IPS-NIHi7 (cell line): Measurements from ENCODE around the gene SMG9.
A peak's percentile ranks its signal among the peaks of the same experiment; 100 is the strongest.

ENCODE experiments used
- DNase-seq: peaks from one replicate; pipeline ENCODE4 v3.0.0; 2012; ENCODE audit warnings: mixed read lengths; ENCODE audit errors: extremely low spot score

The SMG9 gene

GRCh38 chr19:43725468-43725867 lies 29.3 kb downstream of the SMG9 start:
- DNase-seq = no peak

DNA sequence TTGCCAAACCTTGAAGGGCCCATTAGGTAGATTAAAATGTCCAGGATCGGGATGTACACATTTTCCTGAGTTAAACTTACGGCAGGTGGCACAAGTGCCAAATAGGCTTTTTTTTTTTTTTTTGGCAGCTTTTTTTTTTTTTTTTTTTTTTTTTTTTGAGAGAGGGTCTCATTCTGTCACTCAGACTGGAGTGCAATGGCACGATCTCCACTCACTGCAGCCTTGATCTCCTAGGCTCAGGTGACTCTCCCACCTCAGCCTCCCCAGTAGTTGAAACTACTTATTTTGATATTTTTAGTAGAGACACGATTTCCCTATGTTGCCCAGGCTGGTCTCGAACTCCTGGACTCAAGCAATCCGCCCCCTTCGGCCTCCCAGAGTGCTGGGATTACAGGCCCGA lies 29.9 kb downstream of the SMG9 start:
- DNase-seq = no peak

DNA sequence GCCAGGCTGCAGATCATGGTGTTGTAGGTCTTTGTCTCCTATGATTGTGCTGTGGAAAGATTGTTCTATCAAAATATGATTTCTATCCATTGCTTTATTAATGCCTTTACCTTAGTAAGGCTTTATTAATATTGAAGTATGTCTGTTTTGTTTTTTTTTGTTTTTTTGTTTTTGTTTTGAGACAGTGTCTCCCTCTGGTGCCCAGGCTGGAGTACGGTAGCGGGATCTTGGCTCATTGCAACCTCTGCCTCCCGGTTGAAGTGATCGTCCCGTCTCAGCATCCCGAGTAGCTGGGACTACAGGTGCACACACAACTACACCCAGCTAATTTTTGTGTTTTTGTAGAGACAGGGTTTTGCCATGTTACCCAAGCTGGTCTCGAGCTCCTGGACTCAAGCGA lies 31.2 kb downstream of the SMG9 start:
- no peak for DNase-seq

GRCh38 chr19:43721469-43722048 lies 33.2 kb downstream of the SMG9 start:
- DNase-seq = no peak

DNA sequence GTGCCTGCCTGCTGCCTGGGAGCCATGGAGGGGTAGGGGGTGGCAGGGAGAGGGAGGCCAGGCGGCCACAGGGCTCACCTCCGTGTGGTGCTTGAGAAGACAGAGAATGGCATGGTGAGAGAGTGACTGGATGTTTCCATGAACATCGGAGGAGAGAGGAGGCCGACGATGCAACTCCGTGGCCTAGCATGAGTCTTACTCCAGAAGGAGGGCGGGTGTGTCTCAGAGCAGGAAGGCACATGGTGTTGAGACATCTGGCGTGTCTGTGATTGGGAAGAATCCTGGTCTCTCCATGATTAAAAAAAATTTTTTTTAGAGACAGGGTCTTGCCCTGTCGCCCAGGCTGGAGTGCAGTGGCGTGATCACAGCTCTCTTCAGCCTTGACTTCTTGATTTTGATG lies 33.8 kb downstream of the SMG9 start:
- no peak for DNase-seq

DNA sequence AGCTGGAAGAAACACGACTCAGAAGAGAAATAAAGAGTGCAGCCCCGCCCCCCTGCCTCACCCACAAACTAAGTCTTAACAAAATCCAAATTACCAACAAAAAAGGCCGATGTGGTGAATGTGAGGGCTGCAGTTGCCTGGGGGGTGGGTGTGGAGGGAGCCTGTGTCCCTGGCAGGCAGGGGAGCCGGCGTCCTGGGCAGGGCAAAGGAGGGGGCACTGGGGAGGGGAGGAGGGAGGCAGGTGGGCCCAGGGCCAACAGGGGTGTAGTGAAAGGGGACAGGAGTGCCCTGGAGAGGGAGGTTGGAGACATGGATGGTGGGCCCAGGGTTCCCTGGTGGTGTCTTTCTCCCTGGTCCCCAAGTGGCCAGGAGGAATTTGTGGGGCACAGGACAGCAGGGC lies 34.8 kb downstream of the SMG9 start:
- DNase-seq = no peak

DNA sequence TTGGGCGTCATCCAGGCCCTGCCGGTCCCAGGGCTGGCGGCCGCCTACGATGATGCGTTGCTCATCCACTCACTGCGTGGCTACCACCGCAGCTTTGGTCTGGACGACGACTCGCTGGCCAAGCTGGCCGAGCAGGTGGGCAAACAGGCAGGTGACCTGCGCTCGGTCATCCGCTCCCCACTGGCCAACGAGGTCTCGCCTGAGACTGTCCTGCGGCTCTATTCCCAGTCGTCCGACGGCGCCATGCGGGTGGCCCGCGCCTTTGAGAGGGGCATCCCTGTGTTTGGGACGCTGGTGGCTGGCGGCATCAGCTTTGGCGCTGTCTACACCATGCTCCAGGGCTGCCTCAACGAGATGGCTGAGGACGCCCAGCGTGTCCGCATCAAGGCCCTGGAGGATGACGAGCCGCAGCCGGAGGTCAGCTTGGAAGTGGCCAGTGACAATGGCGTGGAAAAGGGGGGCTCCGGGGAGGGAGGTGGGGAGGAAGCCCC lies 35.3 kb downstream of the SMG9 start:
- DNase-seq = no peak

DNA sequence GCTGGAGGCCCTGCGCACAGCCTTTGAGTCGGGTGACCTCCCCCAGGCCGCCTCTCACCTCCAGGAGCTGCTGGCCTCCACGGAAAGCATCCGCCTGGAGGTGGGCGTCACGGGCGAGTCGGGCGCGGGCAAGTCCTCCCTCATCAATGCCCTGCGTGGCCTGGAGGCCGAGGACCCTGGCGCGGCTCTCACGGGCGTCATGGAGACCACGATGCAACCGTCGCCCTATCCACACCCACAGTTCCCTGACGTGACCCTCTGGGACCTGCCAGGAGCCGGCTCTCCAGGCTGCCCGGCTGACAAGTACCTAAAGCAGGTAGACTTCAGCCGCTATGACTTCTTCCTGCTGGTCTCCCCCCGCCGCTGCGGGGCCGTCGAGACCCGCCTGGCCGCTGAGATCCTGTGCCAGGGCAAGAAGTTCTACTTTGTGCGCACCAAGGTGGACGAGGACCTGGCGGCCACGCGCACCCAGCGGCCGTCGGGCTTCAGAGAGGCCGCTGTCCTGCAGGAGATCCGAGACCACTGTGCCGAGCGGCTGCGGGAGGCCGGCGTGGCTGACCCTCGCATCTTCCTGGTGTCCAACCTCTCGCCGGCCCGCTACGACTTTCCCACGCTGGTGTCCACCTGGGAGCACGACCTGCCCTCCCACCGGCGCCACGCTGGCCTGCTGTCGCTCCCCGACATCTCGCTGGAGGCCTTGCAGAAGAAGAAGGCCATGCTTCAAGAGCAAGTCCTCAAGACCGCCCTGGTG lies 36.0 kb downstream of the SMG9 start:
- DNase-seq = no peak

- DNase-seq = no peak
Observed at GRCh38 chr19:43715776-43716175, 39.0 kb downstream of the SMG9 start, which contains the start of gene IRGC. Gene IRGC (plus strand): TSS chr19:43716076. CDS start chr19:43718559, 2,483 bp downstream.

- no peak for DNase-seq
Observed at GRCh38 chr19:43713208-43713607, 41.6 kb downstream of the SMG9 start.

GRCh38 chr19:43711751-43712355 lies 42.9 kb downstream of the SMG9 start:
- no peak for DNase-seq

- DNase-seq = no peak
Observed at GRCh38 chr19:43708716-43709115, 46.0 kb downstream of the SMG9 start.

DNA sequence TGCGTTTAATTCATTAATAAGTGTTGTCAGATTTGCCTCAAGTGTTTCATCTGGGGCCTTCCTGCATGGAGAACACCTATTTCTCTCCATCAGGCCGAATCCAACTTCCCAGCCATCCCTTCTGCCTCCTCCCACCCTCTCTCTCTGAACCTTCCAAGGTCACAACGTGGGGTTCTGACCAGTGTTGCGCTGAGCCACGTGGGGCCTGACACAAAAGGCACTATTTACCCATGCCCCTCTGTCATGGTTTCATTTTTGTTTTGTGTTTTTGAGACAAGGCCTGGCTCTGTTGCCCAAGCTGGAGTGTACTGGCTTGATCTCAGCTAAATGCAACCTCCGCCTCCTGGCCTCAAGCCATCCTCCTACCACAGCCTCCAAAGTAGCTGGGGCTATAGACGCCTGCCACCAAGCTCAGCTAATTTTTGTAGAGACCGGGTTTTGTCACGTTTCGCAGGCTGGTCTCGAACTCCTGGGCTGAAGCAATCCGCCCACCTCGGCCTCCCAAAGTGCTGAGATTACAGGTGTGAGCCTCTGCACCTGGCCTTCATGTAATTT lies 47.5 kb downstream of the SMG9 start:
- DNase-seq = no peak

DNA sequence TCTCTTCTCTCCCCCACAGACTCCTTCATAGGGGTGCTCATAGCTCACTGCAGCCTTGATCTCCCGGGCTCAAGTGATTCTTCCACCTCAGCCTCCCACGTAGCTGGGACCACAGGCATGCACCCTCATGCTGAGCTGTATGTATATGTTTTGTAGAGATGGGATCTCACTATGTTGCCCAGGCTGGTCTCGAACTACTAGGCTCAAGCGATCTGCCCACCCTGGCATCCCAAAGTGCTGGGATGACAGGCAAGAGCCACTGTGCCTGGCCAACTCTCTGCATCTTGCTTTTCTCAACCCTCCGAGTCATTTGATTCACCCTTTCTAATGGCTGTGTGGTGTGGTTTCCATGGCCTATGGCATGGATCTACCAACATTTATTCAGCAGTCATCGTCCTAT lies 49.0 kb downstream of the SMG9 start:
- no peak for DNase-seq

GRCh38 chr19:43704002-43704705 lies 50.6 kb downstream of the SMG9 start:
- no peak for DNase-seq

DNA sequence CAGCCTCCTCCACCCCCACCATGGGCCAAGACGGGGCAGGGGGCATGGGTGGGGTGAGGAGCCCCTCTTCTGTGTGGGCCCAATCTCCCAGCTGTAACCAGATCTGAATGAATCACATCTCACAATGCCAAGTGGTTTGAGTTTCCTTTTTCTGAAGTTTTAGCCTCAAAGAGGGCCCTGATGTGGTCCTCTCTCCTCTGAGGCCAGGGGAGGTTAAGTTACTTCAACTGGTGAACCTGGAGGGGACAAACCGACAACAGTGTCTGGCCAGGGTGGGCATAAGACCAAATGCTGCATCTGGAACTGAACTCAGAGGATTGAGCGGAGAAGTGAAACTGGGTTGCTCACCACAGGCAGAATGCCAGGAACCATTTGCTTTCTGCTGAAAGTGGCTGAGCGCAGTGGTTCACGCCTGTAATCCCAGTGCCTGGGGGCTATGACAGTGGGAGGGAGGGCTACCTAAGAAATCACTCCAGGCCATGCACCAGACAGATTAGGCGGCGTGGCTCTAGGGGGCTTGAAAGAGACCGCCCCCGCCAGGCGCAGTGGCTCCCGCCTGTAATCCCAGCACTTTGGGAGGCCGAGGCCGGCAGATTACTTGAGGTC lies 54.3 kb downstream of the SMG9 start:
- DNase-seq = no peak

- peak; percentile 79 for DNase-seq
Observed at GRCh38 chr19:43699506-43700394, 55.0 kb downstream of the SMG9 start.

DNA sequence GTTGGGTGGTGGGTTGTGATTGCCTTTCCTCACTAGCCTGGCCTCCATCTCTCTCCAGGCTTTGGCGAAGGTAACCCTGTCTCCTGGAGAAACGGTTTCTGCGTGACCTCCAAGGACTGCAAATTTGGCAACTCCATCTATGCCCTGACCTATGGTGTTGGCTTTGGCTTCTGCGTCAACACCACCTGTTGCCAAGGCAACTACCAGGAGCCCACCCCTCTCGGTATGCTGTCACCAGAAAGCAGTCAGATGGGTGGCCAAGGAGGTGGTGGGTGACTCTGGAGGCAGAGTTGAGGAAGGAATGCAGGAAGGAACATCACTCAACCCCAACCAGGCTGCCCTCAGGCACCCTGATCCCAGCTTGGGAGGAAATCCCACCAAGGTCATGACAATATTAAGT lies 57.5 kb downstream of the SMG9 start:
- DNase-seq = no peak

DNA sequence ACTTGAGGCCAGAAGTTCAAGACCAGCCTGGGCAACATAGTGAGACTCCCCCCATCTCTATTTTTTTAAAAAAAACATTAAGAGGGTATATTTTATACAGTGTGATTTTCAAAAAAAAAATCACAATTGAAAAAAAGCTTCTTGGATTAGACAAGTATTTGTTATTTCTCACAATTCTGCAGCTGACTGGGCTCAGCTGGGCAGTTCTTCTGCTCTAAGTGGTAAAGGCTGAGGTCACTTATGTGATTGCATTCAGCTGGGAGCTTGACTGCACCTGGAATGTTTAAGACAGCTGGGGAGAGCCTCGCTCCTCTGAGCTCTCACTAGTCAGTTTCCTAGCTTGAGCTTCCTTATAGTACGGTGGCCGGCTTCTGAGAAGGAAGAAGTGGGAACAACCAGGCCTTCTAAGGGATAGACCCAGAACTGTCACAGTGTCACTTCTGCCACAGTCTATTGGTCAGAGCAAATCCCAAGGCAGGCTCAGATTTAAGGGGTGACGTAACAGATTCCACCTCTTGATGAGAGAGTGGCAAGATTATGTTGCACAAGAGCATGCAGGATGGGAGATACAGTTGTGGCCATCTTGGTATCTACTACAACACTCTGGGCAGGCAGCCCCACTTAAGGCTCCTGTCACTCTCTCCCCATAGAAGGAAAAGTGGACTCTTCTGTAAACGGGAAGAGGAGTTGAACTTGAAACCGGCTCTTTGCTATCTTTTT lies 58.6 kb downstream of the SMG9 start:
- no peak for DNase-seq

DNA sequence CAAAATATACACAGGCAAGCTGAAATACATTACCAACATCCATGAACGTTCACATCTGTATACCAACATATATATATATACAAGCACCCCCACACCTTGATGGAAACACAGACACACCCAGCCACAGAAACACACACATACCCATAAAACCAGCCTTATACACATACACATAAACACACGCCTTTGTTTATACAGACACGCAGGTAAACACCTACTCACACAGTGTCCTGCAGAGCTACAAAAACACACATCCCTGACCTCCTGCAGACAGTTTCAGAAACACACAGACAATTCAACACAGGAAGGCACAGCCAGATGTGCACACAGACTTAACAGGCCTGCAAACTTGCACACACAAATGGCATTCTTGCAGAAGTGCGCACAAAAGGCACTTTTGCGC lies 60.2 kb downstream of the SMG9 start:
- DNase-seq = no peak
